Activated CD8-positive, alpha-beta memory T cell treated with anti-CD3 and anti-CD28 coated beads, Interleukin-2, amount 50 U/mL, for 48 hours (primary cell): ENCODE results near the gene TIMM10.
A peak's percentile ranks its signal among the peaks of the same experiment; 100 is the strongest.

Experiments used
- DNase-seq: peaks from one replicate; pipeline ENCODE4 v3.0.0-alpha.2; 2020

Gene TIMM10

DNA sequence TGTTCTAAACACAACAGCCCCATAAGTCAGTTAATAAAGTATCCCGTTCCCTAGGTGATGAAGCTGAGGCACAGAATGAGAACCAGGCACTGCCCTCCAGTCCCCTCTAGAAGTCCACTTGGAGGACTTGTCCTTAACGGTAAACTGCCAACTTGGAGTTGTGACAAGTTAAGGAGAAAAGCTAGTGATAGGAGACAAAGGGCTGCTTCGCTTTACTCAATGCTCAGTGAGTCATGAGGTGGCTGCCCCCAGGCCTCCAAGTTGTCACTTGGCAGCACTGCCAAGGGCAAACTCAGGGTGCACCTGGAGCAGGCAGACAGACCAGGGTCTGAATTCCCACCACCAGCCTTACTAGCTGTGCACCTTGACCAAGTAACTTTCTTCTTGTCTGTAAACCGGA lies 28.6 kb downstream of the TIMM10 start:
- no peak for DNase-seq

DNA sequence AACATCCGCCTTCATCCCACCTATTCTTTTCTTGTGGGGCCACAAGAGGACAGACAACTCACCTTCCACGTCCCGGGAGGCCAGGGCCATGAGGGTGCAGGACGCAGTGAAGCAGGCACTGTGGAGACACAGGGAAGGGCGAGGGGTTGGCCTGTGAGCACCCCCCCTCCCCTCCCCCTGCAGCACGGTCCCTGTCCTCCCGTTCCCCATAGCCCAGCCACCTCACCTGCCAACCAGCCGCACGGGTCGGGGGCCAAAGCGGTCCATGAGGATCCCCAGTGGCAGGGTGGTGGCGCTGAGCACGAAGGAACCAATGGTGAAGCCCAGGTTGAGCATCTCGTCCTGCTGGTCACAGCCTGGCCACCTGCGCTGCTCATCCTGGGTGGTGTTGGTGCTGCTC lies 29.6 kb downstream of the TIMM10 start:
- DNase-seq: no peak

DNA sequence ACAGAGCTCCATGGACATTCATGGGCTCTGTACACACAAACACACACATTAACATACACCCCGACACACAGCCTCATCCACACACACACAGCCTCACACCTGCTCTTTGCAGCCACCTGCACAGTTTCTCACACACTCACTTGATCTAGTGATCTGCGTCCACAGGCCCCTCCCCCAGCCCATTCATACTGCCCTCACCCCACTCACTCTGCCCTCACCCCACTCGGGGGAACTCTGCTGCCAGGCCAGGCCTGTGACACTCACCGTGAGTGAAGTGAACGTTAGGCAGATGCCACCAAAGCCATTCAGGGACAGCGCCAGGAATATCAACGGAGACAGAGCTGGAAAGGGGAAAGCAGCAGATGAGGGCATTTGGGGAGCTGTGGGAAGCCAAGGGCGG lies 30.0 kb downstream of the TIMM10 start:
- DNase-seq: no peak

DNA sequence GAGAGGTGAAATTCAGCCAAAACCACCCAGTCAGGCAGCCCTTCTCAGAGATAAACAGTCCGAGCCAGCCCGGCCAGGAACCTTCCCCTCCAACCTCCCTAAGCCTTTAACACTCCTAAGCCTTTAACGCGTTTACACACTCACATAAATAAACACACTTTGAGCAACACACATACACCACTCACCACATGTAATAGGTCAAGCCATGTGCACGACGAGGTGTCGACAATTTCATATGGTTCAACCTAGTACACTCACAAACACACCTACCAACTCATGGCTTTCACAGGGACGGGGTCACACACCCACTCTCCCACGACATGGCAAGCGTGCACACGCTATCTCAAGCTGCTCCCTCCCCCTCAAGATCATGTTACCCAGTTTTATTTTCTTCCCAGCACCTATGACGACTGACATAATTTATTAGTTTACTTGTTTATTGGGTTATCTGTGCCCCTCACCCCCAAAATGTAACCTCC lies 30.5 kb downstream of the TIMM10 start:
- DNase-seq: no peak

DNA sequence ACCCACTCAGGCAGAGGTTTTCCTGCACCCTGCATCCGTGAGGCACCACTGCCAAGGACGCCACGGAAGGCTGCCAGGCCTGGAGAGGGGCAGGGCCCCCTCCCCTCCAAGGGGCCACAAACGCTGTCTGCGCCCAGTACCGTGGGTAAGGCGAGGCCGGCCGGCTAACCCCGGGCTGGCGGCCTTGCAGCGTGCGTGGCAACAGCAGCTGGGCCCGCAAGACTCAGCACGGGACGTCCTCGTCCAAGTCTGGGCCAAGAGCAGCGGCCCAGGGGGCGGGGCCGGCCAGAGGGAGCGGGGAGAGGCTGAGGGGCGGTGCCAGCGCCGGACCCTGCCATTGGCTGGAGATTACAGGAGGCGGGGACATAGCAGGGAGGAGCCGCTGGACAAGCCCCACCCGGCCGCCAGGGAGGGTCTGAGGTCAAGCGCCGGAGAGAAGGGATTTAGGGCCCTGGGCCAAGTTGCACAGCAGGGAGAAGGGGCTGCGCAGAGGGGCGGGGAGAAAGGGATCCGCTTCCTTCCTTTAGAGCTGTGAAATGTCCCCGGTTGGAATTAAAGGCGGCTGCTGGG lies 31.1 kb downstream of the TIMM10 start:
- peak; percentile 79 for DNase-seq

DNA sequence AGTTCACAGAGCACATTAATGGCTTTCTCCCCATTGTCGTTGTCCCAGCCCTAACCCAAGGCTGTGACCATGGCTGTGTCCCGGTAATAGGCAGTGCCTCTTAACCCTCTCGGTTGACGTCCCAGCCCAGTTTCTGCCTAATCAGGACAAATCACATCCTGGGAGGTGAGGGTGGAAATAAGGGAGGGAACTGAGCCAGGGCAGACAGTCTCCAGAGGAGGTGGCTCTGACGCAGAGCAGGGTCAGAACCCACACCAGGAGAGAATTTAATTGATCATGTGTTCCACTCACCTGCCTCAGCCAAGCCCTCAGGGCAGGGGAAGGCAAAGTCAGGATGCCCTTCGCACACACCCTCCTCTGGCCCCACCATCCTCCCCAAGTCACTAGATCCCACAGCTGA lies 32.0 kb downstream of the TIMM10 start:
- DNase-seq: no peak

DNA sequence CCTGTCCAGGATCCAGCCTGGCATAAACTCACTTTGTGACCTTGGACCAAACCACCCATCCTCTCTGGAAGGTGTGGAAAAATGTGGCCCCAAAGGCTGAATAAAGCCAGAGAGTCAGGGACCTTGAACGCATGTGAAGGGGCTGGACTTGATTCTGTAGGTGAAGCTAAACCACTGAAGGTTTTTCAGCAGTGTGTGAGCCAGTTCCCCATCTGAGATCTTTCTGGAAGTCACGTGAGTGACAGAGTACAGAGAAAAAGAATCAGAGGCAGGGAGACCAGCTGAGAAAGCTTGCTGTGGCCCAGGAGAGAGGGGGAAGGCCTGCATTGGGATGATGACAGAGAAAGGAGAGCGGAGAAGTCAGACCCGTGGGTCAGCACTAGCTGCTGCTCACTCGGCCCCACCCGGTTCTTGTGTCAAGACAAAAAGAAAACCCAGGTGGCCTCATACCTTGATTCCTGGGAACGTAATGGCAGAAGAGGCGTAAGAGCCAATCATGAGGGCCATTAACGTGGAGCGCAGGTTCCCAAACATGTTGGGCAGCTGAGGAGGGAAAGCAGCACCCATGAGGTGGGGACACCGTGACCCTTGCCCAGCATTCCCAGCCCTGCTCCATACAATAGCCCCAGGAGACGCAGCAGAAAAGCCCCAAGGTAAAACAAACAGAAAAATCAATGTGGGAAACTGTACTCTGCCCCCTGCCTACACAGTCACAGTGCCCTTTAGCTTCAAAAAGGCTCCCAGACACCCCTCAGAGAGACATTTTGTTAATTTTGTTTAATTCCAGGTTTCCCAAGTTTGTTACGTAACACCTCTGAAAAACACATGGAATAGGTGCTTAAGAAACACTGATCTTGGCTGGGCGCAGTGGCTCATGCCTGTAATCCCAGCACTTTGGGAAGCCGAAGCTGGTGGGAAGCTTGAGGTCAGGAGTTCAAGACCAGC lies 33.0 kb downstream of the TIMM10 start:
- DNase-seq: no peak

DNA sequence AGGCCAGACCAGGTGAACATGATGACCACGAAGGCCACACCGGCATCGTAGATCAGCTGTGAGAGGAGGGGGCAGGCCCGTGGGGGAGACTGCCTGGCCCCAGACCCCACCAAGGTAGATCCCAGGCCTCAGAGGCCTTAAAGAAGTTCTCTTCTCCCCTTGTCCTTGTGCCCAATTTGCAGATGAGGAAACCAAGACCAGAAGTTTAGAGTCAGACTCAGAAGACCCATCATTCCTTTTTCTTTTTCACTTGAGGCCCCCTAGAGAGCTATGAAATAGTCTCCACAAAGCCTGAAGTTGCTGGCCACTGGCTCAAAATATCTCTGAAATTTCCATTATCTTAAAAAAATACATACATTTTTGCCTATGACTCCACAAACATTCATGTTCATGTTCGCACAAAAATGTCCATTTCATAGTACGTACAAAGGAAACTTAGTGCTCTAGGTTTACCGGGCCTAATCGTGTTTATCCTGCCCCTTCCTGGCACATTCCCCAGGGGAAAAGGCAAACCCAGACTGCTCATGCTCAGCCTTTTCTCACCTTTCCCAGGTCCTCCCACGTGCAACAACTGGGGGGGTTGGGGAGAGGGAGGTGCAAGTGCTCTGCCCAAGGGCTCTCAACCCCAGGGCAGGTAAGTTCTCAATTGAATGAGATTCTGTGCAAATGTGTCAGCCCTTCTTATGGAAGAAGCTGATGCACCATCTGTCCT lies 34.3 kb downstream of the TIMM10 start:
- no peak for DNase-seq

DNA sequence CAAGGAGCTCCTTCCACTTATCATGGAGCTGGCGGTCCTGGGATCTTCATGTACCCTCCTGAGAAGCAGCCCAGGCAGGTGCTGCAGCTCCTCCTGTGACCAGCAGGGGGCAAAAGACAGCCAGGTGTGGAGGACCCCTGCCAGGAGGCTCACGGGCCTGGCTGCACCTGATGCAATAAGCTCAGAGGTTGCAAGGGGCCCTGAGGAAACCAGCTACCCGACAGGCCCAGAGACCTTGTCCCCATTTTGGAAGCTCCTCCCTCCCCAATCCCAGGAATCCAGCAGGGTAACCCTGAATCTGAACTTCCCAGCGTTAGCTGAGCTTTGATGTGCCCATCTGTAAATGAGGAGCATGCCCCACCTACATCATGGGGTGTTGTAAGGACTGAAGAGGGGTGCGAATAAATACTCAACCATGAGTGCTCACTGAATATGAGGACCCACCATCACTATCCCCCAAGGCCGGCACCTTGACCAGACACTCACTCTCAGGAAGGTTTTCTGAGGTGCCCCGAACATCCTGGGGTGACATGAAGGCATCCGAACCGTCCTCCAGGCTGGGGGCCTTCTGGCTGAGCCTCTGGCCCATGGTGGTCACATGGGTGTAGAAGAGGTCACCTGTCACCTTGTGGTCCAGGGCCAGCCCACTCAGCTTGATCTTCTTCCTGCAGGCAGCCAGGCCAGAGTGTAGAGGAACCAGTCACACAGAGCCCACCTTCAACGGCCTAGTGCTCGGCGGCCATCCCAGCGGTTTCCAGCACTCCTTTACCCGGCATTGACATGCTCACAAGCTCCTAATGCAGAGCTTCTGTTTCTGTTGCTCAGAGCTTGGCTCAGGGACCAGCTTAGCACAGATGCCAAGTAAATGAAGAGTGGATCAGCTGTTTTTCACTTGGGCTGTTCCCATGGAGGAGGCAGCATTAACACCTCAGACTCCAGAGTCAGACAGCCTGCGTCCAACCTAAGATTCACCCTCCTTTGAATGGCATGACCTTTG lies 36.7 kb downstream of the TIMM10 start:
- DNase-seq: peak; percentile 88

DNA sequence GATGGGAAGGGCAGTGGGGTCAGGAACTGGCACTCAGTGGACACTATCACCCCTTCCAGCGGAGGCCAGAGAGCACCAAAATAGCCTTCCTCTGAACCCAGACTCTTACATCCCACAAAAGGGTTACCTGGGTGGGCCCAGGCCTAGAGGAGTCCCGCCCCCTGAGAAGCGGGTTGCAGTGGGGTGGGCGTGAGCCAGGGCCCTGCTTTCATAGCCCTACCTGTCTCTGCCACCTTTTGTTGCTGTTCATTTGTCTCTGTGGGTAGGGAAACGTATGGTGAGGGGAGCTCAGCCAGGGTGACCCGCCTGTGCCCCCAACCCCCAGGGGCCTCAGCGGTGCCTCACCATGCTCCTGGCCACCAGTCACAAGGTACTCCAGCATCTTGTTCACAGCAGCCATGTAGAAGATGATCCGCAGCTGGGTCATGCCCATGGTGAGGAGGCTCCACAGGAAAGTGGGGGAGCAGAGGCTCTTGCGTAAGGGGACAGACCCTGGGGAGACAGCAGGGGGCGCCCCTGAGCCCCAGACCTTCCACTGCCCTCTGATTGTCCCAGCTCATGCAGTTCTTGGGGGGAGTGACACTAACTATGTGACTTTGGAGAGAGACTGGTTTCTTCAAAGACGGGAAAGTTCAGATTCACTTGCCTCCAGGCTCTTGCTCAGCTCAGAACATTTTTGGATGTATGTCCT lies 39.0 kb downstream of the TIMM10 start:
- DNase-seq: peak; percentile 85

DNA sequence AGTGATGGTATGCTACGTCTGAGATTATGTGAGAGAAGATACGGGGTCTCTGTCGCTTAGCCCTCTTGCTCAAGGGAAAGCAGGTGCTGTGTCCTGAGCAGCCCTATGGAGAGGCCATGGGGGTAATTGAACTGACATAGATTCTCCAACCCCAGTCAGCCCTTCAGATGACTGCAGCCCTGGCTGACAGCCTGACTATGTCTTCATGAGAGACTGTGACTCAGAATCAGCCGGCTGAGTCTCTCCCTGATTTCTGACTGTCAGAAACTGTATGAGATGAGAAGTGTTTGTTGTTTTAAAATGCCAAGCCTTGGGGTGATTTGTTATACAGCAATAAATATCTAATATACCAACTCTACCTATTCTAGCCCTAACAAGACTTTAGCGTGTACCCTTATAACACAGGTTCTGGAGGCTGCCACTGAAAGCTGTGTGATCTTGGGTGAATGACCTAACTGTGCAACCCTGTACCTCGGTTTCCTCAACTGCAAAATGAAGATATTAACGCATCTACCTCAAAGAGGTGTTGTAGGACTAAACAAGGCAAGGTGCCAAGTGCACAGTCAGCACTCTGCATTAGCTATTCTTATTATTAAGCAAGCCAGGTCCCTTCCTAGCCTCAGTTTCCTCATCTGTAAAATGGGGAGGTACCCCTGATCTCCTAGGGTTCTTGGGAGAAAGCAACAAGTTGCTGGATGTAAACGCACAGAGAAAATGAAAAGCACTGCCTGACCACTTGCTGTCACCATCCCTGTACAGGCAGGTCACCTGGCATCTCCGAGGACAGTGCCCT lies 39.9 kb downstream of the TIMM10 start:
- no peak for DNase-seq

DNA sequence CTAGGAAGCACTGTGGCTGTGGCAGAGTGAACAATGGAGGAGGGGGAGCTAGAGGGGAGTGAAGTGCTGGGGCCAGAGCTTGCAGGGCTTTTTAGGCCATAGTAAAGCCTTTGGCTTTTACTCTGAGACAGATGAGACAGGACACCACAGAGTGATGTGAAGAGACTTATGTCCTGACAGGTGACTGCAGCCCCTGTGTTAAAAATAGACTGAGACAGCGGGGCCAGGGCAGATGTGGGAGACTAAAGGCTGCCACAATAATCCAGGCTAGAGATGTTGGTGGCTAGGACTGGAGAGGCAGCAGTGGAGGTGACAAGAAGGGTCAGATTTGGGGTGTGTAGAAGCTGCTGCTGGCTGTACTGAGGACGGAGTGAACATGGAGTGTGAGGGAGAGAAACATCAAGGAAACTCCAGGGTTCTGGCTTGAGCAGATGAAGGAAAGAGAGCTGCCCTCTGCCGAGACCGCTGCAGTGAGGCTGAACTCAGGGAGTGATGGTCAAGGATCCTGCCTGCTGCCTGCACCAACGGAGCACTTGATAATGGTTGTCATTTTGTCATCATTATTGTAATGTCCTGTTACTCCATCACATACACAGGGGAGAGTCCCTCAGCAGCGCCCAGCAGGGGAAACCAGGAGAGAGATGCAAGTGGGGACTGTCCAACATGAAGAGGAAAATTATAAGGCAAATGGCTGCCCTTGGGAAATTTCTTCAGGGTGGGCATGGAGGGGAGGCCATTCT lies 42.5 kb downstream of the TIMM10 start:
- no peak for DNase-seq

DNA sequence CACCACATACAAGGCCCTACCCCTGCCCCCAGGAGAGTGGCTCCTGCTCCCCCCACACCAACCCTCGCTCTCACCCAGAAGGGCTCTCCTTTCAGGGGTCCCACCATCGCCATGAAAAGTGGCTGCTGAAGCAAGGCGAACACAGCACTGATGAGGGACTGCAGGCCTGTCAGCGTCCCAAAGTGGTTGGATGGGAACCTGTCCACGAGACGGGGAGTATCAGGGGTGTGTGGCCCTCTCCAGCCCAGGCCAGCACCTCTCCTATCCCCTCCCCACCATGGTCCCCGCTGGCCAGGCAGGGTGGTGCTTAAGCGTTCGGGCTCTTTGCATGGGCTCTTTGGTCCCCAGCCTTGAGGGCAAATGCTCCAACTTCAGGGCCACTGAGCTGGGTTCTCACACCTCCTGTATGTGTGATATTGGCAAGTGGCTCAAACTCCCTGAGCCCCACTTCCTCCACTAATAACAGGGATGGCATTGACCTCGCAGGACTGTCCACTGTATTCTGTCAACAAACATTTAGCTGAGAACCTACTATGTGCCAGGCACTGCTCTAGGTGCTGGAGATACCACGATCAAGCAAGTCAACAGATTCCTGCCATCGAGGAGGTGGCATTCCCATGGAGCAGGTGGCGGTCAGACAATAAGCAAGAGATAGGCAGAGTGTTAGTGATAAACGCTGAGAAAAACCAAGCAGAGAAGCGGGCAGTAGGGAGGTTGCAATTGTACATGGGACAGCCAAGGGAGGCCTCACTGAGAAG lies 43.4 kb downstream of the TIMM10 start:
- no peak for DNase-seq

DNA sequence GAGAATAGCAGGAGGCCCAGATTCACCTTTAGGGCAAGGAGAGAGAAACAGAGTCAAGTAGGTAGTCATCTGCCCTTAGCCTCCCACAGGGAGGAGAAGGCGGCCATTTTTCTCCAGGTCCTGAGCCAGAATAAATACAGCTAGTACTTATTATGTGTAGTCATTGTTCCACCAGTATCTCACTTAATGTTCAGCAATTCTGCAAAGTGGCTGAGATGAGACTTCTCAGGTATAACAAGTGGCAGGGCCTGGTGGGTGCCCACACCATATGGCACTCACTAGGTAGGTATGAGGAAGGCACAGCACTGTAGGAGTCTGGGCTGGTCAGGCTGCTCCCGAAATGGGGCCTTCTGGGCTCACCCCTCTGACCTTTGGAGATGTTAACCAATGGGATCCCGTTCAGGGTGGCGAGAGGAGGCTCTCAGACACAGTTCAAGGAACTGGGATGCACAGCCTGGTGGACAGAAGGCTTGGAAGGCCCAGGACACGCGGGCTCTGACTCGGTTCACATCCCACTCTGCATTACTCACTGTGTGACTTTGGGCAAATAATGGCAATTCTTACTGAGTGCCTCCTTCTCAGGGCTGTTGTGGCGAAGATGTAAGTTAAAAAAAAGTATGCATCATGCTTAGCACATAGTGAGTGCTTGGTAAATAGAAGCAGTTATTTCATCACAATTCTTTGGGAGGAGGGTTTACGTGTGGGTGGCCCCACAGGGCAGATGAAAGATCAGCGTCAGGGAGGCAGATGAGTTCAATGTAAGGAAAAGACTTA lies 45.1 kb downstream of the TIMM10 start:
- no peak for DNase-seq

DNA sequence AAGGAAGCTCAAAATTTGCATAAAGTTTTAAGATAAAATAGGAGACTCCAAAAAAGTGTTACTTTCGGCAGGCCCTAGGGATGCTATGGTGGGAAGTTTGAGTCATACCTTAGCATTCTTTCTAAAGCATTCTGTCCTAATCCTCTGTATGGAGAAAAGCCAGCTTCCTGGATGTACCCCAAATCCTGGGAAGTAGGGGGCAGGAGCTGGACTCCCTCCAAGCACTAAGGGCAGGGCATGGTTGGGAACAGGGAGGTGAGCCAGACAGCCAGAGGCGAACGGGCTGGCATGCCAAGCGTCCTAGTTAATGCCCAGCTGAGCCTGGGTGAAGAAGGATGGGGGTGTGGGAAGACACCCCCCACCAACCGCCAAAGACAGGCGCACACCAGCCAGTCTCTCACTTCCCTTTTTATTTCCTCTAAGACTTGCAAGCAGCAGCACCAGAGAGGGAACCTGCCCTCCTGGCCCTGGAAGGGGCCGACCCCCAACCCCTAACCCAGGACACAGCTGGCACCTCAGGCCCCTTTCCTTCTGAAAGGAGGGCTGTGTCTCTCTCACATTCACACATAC lies 46.3 kb downstream of the TIMM10 start:
- DNase-seq: no peak

DNA sequence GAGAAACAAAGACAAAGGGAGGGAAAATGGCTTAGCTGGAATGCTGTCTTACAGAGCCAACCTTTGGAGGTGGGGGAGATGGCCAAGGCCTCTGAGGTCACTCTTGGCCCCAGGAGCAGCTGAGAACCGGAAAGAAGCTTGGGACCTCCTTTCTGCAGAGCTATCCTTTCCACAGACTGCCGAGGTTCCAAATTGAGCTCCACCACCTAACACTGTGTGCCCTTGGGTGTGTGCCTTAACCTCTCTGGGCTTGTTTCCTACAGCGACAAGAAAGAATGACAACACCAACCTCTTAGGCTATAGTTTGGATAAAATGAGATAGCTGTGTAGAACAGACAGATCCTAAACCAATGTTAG lies 47.0 kb downstream of the TIMM10 start:
- no peak for DNase-seq

DNA sequence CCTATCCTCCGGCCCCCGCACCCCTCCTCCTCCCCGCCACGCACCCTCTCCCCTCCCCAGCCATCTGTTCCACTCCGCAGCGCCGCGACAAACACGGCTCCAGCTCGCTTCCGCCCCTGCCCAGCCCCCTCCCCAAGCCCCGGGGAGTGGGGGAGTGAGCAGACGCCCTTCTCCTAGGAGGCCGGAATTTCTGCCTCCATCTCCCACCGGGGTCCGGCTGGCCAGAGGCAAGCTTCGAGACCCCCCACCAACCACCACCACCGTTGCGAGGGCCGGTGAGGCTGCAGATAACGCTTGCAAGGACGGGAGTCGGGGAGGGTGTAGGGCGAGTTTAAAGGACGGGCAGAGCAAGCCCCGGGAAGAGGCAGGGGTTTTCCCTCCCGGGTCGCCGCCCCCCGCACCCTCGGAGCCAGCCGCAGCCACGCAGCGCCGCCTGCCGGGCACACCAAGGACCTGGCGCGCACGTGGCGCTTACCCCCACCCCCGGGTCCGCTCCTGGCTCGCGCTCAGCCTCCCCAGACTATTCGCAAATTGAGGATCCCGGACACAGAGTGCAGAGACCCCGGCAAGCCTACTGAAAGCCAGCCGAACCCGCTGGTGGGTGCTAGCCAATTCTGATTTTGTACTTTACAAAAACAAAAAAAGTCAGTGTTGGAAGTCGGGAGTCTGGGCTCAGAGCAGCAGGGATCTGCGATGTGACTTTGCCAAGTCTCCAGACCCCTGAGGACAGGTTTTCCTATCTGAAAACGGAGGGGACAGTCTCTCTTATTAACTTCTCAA lies 47.6 kb downstream of the TIMM10 start:
- DNase-seq: peak; percentile 88
